Mammary epithelial cell (primary cell): ENCODE measurements around the gene CD300LG.

ENCODE experiments used
- EZH2 ChIP-seq: IDR thresholded peaks from 2 replicates; pipeline ENCODE4 v1.6.1; 2012; ENCODE audit warnings: low read length, inconsistent platforms, borderline replicate concordance
- TF ChIP-seq, protein P1 (sequence below), 2 donors: IDR thresholded peaks in 1 of 2; conservative IDR thresholded peaks in 1 of 2; 2 replicates each; pipeline ENCODE4 v1.5.1; 2011 to 2012; ENCODE audit warnings: inconsistent platforms in 2 of 2, low read length in 2 of 2, mild to moderate bottlenecking in 2 of 2, control low read depth in 1 of 2, low read depth in 1 of 2; ENCODE audit not compliant: insufficient read depth in 1 of 2; ENCODE audit errors: extremely low read depth in 1 of 2

- TF ChIP-seq, protein P1, sequence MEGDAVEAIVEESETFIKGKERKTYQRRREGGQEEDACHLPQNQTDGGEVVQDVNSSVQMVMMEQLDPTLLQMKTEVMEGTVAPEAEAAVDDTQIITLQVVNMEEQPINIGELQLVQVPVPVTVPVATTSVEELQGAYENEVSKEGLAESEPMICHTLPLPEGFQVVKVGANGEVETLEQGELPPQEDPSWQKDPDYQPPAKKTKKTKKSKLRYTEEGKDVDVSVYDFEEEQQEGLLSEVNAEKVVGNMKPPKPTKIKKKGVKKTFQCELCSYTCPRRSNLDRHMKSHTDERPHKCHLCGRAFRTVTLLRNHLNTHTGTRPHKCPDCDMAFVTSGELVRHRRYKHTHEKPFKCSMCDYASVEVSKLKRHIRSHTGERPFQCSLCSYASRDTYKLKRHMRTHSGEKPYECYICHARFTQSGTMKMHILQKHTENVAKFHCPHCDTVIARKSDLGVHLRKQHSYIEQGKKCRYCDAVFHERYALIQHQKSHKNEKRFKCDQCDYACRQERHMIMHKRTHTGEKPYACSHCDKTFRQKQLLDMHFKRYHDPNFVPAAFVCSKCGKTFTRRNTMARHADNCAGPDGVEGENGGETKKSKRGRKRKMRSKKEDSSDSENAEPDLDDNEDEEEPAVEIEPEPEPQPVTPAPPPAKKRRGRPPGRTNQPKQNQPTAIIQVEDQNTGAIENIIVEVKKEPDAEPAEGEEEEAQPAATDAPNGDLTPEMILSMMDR (conservative IDR thresholded peaks at IDR 0.05 in 1 of 2, IDR thresholded peaks at IDR 0.05 in 1 of 2; ENCODE audit: extremely low read depth in 1 of 2, insufficient read depth in 1 of 2, low read depth in 1 of 2, low read length in 2 of 2) = no peak
- no peak for TF ChIP-seq EZH2
Measured at GRCh38 chr17:43857141-43857540, 10.2 kb downstream of the CD300LG start.
